ENCODE measurements around the gene CCDC51.

CCDC51 gene

DNA sequence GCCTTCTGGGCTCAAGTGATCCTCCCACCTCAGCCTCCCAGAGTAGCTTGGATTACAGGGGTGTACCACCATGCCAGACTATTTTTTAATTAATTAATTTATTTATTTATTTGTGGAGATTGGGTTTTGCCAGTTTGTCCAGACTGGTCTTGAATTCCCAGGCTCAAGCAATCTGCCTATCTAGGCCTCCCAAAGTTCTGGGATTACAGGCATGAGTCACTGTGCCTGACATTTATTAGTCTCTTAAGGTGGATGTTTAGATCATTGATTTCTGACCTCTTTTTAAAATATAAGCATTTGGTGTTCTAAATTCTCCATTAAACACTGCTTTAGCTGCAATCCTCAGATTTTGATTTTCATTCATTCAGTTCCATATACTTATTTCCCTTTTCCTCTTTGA is 52.3 kb downstream of the CCDC51 start:
- TF ChIP-seq ZFP3 (CRISPR knock-in tag; IDR thresholded peaks at IDR 0.05), result no peak
- no peak for TF ChIP-seq GLIS3 (CRISPR knock-in tag; IDR thresholded peaks at IDR 0.05)
- no peak for TF ChIP-seq ESRRG (CRISPR knock-in tag; IDR thresholded peaks at IDR 0.05)
- no peak for TF ChIP-seq OSR1 (CRISPR knock-in tag; IDR thresholded peaks at IDR 0.05)
- TF ChIP-seq ZNF565 (CRISPR knock-in tag; conservative IDR thresholded peaks at IDR 0.05; ENCODE audit: low read depth), result no peak
- no peak for TF ChIP-seq CREB5 (CRISPR knock-in tag; IDR thresholded peaks at IDR 0.05; ENCODE audit: low read depth)
- TF ChIP-seq, protein P1, sequence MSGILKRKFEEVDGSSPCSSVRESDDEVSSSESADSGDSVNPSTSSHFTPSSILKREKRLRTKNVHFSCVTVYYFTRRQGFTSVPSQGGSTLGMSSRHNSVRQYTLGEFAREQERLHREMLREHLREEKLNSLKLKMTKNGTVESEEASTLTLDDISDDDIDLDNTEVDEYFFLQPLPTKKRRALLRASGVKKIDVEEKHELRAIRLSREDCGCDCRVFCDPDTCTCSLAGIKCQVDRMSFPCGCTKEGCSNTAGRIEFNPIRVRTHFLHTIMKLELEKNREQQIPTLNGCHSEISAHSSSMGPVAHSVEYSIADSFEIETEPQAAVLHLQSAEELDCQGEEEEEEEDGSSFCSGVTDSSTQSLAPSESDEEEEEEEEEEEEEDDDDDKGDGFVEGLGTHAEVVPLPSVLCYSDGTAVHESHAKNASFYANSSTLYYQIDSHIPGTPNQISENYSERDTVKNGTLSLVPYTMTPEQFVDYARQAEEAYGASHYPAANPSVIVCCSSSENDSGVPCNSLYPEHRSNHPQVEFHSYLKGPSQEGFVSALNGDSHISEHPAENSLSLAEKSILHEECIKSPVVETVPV (CRISPR knock-in tag; IDR thresholded peaks at IDR 0.05), result no peak
- TF ChIP-seq SNAI2 (CRISPR knock-in tag; IDR thresholded peaks at IDR 0.05), result no peak
- no peak for TF ChIP-seq ZFP30 (CRISPR knock-in tag; IDR thresholded peaks at IDR 0.05)
- no peak for TF ChIP-seq CSDC2 (CRISPR knock-in tag; IDR thresholded peaks at IDR 0.05)
- TF ChIP-seq, protein P2, sequence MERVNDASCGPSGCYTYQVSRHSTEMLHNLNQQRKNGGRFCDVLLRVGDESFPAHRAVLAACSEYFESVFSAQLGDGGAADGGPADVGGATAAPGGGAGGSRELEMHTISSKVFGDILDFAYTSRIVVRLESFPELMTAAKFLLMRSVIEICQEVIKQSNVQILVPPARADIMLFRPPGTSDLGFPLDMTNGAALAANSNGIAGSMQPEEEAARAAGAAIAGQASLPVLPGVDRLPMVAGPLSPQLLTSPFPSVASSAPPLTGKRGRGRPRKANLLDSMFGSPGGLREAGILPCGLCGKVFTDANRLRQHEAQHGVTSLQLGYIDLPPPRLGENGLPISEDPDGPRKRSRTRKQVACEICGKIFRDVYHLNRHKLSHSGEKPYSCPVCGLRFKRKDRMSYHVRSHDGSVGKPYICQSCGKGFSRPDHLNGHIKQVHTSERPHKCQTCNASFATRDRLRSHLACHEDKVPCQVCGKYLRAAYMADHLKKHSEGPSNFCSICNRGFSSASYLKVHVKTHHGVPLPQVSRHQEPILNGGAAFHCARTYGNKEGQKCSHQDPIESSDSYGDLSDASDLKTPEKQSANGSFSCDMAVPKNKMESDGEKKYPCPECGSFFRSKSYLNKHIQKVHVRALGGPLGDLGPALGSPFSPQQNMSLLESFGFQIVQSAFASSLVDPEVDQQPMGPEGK (CRISPR knock-in tag; IDR thresholded peaks at IDR 0.05; ENCODE audit: borderline replicate concordance), result no peak
- no peak for TF ChIP-seq ZNF70 (CRISPR knock-in tag; IDR thresholded peaks at IDR 0.05)
- TF ChIP-seq ARNTL (CRISPR knock-in tag; IDR thresholded peaks at IDR 0.05; ENCODE audit: borderline replicate concordance, low read depth), result no peak
- TF ChIP-seq ZC3H10 (CRISPR knock-in tag; IDR thresholded peaks at IDR 0.05), result no peak
- TF ChIP-seq POU6F1 (CRISPR knock-in tag; IDR thresholded peaks at IDR 0.05; ENCODE audit: borderline replicate concordance, low read depth), result no peak
- no peak for TF ChIP-seq ZNF8 (CRISPR knock-in tag; IDR thresholded peaks at IDR 0.05)
- ATAC-seq, result no peak

All from SK-N-SH treated with all-trans-retinoic acid at 6 μM for 48 hours (cell line).